SJSA1 (cell line): ENCODE measurements around the gene RAB40C. TPM values are rescaled to one million over a fixed set of nuclear protein-coding genes. Genes with fewer than 3 reads are reported as not detected.
A peak's percentile ranks its signal among the peaks of the same experiment; 100 is the strongest.

ENCODE experiments used
- DNase-seq, 2 experiments: peaks; one replicate each; pipeline ENCODE4 v3.0.0-alpha.2; 2015 to 2020; ENCODE audit warnings: low spot score in 2 of 2, low read depth in 1 of 2
- H3K27ac ChIP-seq: fragments of 250-450 bp; sonication (Bioruptor Pico); 2 replicates; pipeline ENCODE4 v1.5.1; 2020; ENCODE audit warnings: mild to moderate bottlenecking, moderate library complexity
- H3K27me3 ChIP-seq: fragments of 250-450 bp; sonication (Bioruptor Pico); replicated peaks from 2 replicates; pipeline ENCODE4 v1.5.1; 2020; ENCODE audit warnings: mild to moderate bottlenecking, moderate library complexity
- H3K36me3 ChIP-seq: fragments of 250-450 bp; sonication (Bioruptor Pico); 2 replicates; pipeline ENCODE4 v1.5.1; 2020; ENCODE audit warnings: mild to moderate bottlenecking
- H3K4me1 ChIP-seq: fragments of 250-450 bp; sonication (Bioruptor Pico); replicated peaks from 2 replicates; pipeline ENCODE4 v1.6.1; 2021; ENCODE audit warnings: mild to moderate bottlenecking
- H3K4me3 ChIP-seq: fragments of 250-450 bp; sonication (Bioruptor Pico); 2 replicates; pipeline ENCODE4 v1.5.1; 2020; ENCODE audit warnings: mild to moderate bottlenecking
- H3K9me3 ChIP-seq: fragments of 250-450 bp; sonication (Bioruptor Pico); replicated peaks from 2 replicates; pipeline ENCODE4 v1.5.1; 2020; ENCODE audit warnings: mild to moderate bottlenecking
- total RNA-seq: library from RNA; depleted of rRNA; stranded (reverse); fragments of >200 nt; shearing (Covaris generic); gene quantifications from 2 replicates; pipeline ENCODE4 v1.2.3, GENCODE V29; 2014

The RAB40C gene
- total RNA-seq, 1 experiment from 2014 or later: 17.8 TPM

- no peak for DNase-seq
- Histone ChIP-seq H3K27me3 (no peaks in the 10 kb centered on the region), H3K4me1 (no peaks in the 10 kb centered on the region), H3K27ac (no peak overlapping the region), H3K36me3 (peaks cover 44% of the 10 kb centered on the region), H3K4me3 (no peak overlapping the region), H3K9me3 (no peaks in the 10 kb centered on the region)
Measured at GRCh38 chr16:661184-661821, 71.4 kb downstream of the RAB40C start.

GRCh38 chr16:662095-662494, 72.2 kb downstream of the RAB40C start:
- no peak for DNase-seq
- Histone ChIP-seq H3K9me3 (no peaks in the 10 kb centered on the region), H3K36me3 (peaks cover 39% of the 10 kb centered on the region), H3K27me3 (no peaks in the 10 kb centered on the region), H3K27ac (no peak overlapping the region), H3K4me3 (no peak overlapping the region), H3K4me1 (no peaks in the 10 kb centered on the region)

- peaks cover 39% of the 10 kb centered on the region for H3K36me3 ChIP-seq
- no peak overlapping the region for H3K4me3 ChIP-seq
- H3K4me1 ChIP-seq: no peaks in the 10 kb centered on the region; the same call in 1 of the 2 replicates
- no peaks in the 10 kb centered on the region for H3K27me3 ChIP-seq
- DNase-seq: no peak
- H3K9me3 ChIP-seq: no peaks in the 10 kb centered on the region
- no peak overlapping the region for H3K27ac ChIP-seq
Measured at GRCh38 chr16:662597-662996, 72.7 kb downstream of the RAB40C start.

GRCh38 chr16:666572-666971, 76.7 kb downstream of the RAB40C start:
- Histone ChIP-seq H3K9me3 (no peaks in the 10 kb centered on the region), H3K4me1 (peaks cover 10% of the 10 kb centered on the region), H3K36me3 (peaks cover 47% of the 10 kb centered on the region), H3K27me3 (no peaks in the 10 kb centered on the region), H3K4me3 (no peak overlapping the region), H3K27ac (no peak overlapping the region)
- DNase-seq: no peak

- peak overlapping the region; percentile 80 for H3K4me3 ChIP-seq
- no peaks in the 10 kb centered on the region for H3K9me3 ChIP-seq
- DNase-seq: no peak
- no peaks in the 10 kb centered on the region for H3K27me3 ChIP-seq
- H3K4me1 ChIP-seq: peaks cover 10% of the 10 kb centered on the region
- peaks cover 53% of the 10 kb centered on the region for H3K36me3 ChIP-seq
- H3K27ac ChIP-seq: no peak overlapping the region
Measured at GRCh38 chr16:667113-667779, 77.4 kb downstream of the RAB40C start.

GRCh38 chr16:667780-668518, 78.1 kb downstream of the RAB40C start, which contains the start of gene RHOT2:
RHOT2 (plus strand) TSS chr16:668132; CDS start chr16:668200, 68 bp downstream.
- no peaks in the 10 kb centered on the region for H3K9me3 ChIP-seq
- H3K36me3 ChIP-seq: peaks cover 58% of the 10 kb centered on the region
- H3K27ac ChIP-seq: peak within 1 kb of the TSS; percentile 23; the same call in 1 of the 2 replicates
- H3K4me1 ChIP-seq: peaks cover 10% of the 10 kb centered on the region
- DNase-seq: peak; percentile 68 to 93
- peak within 1 kb of the TSS; percentile 80 for H3K4me3 ChIP-seq
- no peaks in the 10 kb centered on the region for H3K27me3 ChIP-seq

GRCh38 chr16:668519-669171, 78.8 kb downstream of the RAB40C start:
- Histone ChIP-seq H3K4me3 (peak overlapping the region; percentile 80), H3K27me3 (no peaks in the 10 kb centered on the region), H3K9me3 (no peaks in the 10 kb centered on the region), H3K27ac (peak overlapping the region; percentile 23; the same call in 1 of the 2 replicates), H3K36me3 (peaks cover 65% of the 10 kb centered on the region), H3K4me1 (peaks cover 10% of the 10 kb centered on the region)
- peak in 1 of 2 experiments; percentile 26 for DNase-seq

GRCh38 chr16:669666-670065, 79.8 kb downstream of the RAB40C start:
- H3K4me3 ChIP-seq: peak overlapping the region; percentile 80; the same call in 1 of the 2 replicates
- no peaks in the 10 kb centered on the region for H3K27me3 ChIP-seq
- H3K4me1 ChIP-seq: peaks cover 10% of the 10 kb centered on the region
- no peak for DNase-seq
- H3K9me3 ChIP-seq: no peaks in the 10 kb centered on the region
- no peak overlapping the region for H3K27ac ChIP-seq
- H3K36me3 ChIP-seq: peaks cover 72% of the 10 kb centered on the region

- no peaks in the 10 kb centered on the region for H3K27me3 ChIP-seq
- H3K36me3 ChIP-seq: peaks cover 72% of the 10 kb centered on the region
- DNase-seq: no peak
Measured at GRCh38 chr16:670485-671352, 80.9 kb downstream of the RAB40C start.

GRCh38 chr16:671353-672131, 81.7 kb downstream of the RAB40C start:
- H3K36me3 ChIP-seq: peaks cover 70% of the 10 kb centered on the region
- H3K4me1 ChIP-seq: peaks cover 13% of the 10 kb centered on the region
- no peak overlapping the region for H3K4me3 ChIP-seq
- no peaks in the 10 kb centered on the region for H3K9me3 ChIP-seq
- DNase-seq: no peak
- no peaks in the 10 kb centered on the region for H3K27me3 ChIP-seq
- no peak overlapping the region for H3K27ac ChIP-seq

More at GRCh38 chr16:670485-671352, 80.9 kb downstream of the RAB40C start:
- Histone ChIP-seq H3K27ac (no peak overlapping the region), H3K4me3 (no peak overlapping the region), H3K4me1 (peaks cover 13% of the 10 kb centered on the region), H3K9me3 (no peaks in the 10 kb centered on the region)

GRCh38 chr16:672371-672770, 82.5 kb downstream of the RAB40C start:
- DNase-seq: no peak
- Histone ChIP-seq H3K9me3 (no peaks in the 10 kb centered on the region), H3K36me3 (peaks cover 66% of the 10 kb centered on the region), H3K27ac (no peak overlapping the region), H3K4me3 (no peak overlapping the region), H3K27me3 (no peaks in the 10 kb centered on the region), H3K4me1 (peaks cover 13% of the 10 kb centered on the region)

GRCh38 chr16:672851-673250, 83.0 kb downstream of the RAB40C start:
- H3K27me3 ChIP-seq: no peaks in the 10 kb centered on the region
- peaks cover 64% of the 10 kb centered on the region for H3K36me3 ChIP-seq
- DNase-seq: no peak
- no peak overlapping the region for H3K4me3 ChIP-seq
- no peaks in the 10 kb centered on the region for H3K9me3 ChIP-seq
- H3K4me1 ChIP-seq: peaks cover 13% of the 10 kb centered on the region
- no peak overlapping the region for H3K27ac ChIP-seq
